Sigmoid colon (tissue), 4 donors: ENCODE measurements around the gene CAPZA1.

ENCODE experiments used
- CTCF ChIP-seq, 4 experiments: fragments of 450-650 bp in 3 of 4; fragments of 200-600 bp in 1 of 4; IDR thresholded peaks; one replicate each; pipeline ENCODE4 v1.5.1; 2016 to 2019; ENCODE audit warnings: antibody characterized with exemption in 4 of 4, mild to moderate bottlenecking in 3 of 4, moderate library complexity in 2 of 4
- EP300 ChIP-seq, 4 donors: sonication (generic); formaldehyde crosslinking; IDR thresholded peaks; one replicate each; pipeline ENCODE4 v1.6.1; 2017; ENCODE audit warnings: antibody characterized with exemption in 4 of 4
- POLR2A ChIP-seq, 2 donors: fragments of 450-650 bp; IDR thresholded peaks; one replicate each; pipeline ENCODE4 v1.6.1; 2016; ENCODE audit warnings: antibody characterized with exemption in 2 of 2, mild to moderate bottlenecking in 2 of 2, moderate library complexity in 2 of 2
- POLR2AphosphoS5 ChIP-seq, 4 donors: sonication (generic); formaldehyde crosslinking; IDR thresholded peaks; one replicate each; pipeline ENCODE4 v1.6.1; 2017; ENCODE audit warnings: antibody characterized with exemption in 4 of 4

GRCh38 chr1:112715264-112716053 is 95.8 kb downstream of the CAPZA1 start, which contains the start of gene PPM1J:
- TF ChIP-seq POLR2A (IDR thresholded peaks at IDR 0.05), result no peak
- no peak for TF ChIP-seq CTCF (IDR thresholded peaks at IDR 0.05)
- no peak for TF ChIP-seq EP300 (IDR thresholded peaks at IDR 0.05)
- TF ChIP-seq POLR2AphosphoS5 (IDR thresholded peaks at IDR 0.05), result peak in 2 of 4 donors; percentile 9 to 61
